Measurements from ENCODE around the gene AOC3.
"Not testable (repeated sequence)": the region's sequence is repeated elsewhere in the genome, so short reads cannot be mapped to it uniquely, and the experiment has no call there.

The AOC3 gene

DNA sequence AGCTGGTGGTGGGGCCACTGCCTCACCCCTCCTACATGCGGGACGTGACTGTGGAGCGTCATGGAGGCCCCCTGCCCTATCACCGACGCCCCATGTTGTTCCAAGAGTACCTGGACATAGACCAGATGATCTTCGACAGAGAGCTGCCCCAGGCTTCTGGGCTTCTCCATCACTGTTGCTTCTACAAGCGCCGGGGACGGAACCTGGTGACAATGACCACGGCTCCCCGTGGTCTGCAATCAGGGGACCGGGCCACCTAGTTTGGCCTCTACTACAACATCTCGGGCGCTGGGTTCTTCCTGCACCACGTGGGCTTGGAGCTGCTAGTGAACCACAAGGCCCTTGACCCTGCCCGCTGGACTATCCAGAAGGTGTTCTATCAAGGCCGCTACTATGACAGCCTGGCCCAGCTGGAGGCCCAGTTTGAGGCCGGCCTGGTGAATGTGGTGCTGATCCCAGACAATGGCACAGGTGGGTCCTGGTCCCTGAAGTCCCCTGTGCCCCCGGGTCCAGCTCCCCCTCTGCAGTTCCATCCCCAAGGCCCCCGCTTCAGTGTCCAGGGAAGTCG is 16.8 kb downstream of the AOC3 start:
- not testable (repeated sequence) for DNase-seq

DNA sequence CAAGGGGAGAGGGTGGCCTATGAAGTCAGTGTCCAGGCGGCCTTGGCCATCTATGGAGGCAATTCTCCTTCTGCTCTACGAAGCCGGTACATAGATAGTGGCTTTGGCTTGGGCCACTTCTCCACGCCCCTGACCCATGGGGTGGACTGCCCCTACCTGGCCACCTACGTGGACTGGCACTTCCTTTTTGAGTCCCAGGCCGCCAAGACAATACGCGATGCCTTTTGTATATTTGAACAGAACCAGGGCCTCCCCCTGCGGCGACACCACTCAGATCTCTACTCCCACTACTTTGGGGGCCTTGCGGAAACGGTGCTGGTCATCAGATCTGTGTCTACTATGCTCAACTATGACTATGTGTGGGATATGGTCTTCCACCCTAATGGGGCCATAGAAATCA is 17.3 kb downstream of the AOC3 start:
- DNase-seq, result no peak

- DNase-seq, result no peak
Observed at GRCh38 chr17:42871647-42872046, 20.6 kb downstream of the AOC3 start.

- no peak for DNase-seq
Observed at GRCh38 chr17:42872251-42872965, 21.4 kb downstream of the AOC3 start.

GRCh38 chr17:42873315-42873714 is 22.3 kb downstream of the AOC3 start:
- no peak for DNase-seq

GRCh38 chr17:42873932-42874695 is 23.1 kb downstream of the AOC3 start:
- DNase-seq, result not testable (repeated sequence)

DNA sequence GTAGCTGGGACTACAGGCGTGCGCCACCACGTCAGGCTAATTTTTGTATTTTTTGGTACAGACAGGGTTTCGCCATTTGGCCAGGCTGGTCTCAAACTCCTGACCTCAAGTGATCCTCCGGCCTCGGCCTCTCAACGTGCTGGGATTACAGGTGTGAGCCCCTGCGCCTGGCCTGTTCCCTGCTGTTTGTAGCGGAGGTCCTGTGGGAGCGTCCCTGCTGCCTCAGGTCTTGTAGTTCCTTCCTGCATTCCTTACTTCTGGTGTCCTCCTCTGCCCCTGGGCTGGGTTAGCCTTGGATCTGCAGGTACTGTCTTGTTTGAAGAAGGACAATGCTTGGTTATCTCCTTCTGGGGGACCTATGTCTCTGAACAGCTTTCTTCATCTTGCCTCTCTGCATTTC is 26.0 kb downstream of the AOC3 start:
- DNase-seq, result no peak

DNA sequence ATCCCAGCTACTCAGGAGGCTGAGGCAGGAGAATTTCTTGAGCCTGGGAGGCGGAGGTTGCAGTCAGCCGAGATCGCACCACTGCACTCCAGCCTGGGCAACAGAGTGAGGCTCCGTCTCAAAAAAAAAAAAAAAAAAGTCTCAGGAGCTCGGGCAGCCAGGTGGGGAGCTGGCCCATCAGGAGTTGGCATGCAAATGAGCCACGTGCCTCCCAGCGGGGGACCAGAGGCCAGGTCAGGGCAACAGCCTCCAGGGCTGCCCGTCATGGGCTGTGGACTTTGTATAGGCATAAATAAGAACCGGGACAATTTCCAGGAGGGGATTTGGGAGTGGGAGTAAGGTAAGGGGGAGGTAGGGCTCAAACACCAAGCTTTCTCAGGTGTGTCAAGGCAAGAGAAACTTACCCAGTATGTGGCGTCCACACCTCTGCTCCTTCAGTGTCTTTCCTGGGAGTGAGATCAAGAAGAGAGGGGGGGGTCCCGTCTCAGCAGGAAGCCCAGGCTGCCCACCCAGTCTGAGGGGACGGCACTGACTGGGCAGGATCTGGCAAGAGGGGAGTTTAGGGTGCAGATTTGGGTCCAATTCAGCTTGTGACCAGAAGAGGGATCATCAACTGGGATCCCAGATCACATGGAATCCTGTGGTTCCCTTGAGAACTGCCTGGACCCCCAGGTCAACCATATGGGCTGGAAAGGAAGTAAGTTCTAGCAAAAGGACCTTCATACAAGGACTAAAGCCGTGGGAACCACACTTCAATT is 27.3 kb downstream of the AOC3 start:
- DNase-seq, result no peak

DNA sequence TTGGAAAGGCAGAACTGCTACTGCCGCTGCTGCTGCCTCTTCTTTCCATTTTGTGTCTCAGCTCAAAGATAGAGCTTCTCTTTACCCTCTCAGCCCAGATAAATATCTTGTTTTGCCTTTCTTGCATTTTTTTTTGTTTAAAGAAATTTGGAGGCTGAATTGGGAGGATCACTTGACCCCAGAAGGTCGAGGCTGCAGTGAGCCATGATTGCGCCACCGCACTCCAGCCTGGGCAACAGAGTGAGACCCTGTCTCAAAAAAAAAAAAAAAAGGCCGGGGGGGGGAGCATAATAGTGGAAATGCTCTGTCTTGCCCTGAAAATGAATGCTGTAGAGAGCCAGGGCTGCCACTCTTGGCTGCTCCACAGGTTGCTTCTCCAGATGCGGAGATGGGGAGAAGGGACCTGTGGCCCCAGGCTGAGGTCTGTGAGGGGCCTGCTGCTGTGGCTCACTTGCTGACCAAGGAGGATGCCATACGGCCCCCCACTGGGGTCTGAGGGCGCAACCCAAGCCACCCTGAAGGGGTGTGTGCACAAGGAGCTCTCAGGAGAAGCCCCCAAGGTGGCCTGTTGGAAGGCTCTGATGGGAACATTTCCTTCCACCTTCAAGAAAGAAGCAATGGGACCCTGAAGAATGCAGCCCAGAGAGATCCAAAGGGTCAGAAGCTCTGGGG is 28.1 kb downstream of the AOC3 start:
- DNase-seq, result no peak

GRCh38 chr17:42879596-42879985 is 28.6 kb downstream of the AOC3 start:
- DNase-seq, result no peak

DNA sequence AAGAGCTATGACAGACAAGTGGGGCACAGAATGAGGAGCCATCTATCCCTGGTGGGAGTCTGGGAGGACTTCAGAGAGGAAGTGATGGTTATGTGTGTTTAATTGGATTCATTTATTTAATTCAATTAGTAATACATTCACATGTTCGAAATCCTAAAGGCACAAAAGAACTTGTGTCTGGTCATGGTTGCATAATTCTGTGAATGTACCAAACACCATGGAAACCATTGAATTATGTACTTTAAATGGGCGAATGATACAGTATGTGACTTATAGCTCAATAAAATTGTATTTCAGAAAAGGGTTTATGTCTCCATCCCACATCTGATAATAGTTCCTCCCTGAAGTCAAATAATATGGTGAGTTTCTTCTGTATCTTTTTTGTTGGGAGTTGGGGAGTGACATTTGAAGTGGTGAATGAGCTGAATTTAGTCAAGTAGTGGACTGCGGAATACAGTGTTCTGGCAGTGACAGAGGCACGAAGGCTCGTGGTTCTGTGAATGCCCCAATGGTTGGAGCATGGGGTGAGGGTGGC is 29.8 kb downstream of the AOC3 start:
- DNase-seq, result no peak

DNA sequence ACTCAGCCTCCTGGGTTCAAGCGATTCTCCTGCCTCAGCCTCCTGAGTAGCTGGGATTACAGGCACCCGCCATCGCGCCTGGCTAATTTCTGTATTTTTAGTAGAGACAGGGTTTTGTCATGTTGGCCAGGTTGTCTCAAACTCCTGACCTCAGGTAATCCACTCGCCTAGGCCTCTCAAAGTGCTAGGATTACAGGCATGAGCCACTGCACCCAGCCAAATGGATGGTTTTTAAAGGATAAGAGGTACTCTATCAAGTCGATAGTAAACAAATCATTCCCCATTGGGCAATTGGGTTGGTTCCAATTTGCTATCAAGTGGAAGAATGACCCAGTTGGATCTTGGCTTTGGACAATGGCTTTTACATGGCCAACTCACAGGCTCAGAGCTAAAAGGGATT is 30.7 kb downstream of the AOC3 start:
- DNase-seq, result not testable (repeated sequence)

DNA sequence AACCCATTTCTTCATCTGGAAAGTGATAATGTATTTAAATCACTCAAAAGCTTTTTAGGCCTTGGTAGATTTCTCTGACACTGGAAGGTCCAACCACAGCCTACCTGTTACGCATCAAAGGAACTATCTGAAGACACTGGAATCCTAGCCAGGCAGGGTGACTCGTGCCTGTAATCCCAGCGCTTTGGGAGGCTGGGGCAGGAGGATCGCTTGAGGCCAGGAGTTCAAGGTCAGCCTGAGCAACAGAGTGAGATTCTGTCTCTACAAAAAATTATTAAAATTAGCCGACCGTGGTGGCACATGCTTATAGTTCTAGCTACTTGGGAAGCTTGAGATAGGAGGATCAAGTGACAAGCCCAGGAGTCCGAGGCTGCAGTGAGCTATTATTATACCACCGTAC is 31.2 kb downstream of the AOC3 start:
- no peak for DNase-seq

- no peak for DNase-seq
Observed at GRCh38 chr17:42883802-42884558, 33.0 kb downstream of the AOC3 start.

- not testable (repeated sequence) for DNase-seq
Observed at GRCh38 chr17:42885806-42886205, 34.8 kb downstream of the AOC3 start.

DNA sequence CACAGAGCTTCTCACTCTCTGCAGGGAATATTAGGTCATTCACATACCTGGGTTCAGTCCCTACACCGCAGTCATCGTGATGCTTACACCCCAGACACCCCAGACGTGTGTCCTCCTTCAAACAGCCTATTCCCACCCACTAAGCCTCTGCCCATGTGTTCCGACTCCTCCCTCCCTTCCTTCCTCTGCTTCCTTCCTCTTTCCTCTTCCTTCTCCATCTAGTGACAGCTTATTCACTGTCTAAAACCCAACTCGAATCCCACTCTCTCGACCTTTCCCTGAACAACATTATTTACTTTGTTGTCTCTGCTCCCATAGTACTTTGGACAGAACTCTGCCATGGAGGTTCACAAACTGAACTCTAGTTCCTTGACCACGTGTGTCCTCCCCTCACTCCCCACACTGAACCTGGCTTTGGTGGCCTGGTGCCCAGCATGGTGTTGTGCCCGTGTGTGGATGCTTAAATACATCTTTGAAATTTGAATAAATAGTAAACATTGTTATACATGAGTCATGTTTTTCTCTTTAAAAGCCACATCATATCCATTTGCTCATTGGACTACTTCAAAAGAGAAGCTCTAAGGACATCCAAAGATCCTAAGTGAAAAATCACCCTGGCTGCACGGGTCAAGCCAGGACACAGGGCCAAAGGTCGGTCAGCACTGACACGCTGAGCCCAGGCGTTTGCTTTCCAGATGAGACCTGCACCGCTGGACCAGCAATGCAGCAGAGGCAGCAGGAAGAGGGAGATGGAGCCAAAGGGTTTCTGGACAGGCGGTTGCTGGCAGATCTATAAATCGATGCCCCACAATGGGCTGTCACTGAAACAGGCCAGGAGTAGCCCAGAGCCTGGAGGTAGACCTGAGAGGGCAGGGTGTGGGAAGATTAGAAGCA is 35.5 kb downstream of the AOC3 start:
- no peak for DNase-seq

DNA sequence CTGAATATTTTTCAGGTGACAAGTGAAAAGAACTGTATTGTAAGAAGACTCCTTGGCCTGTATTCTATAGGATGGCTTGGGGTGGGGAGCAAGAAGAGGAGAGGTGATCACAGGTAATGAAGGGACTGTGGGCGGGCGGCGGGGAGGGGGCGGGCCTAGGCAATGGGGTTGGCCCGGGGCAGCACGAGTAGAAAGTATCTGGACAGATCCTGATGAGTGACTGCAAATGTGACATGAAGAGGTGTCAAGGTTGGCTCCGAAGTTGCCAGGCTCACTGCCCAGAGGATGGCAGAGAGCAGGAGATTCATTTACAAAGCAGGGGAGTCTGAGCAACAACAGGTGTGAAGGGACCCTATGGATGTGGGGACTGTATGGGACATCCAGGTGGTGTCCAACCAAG is 38.8 kb downstream of the AOC3 start:
- no peak for DNase-seq

DNA sequence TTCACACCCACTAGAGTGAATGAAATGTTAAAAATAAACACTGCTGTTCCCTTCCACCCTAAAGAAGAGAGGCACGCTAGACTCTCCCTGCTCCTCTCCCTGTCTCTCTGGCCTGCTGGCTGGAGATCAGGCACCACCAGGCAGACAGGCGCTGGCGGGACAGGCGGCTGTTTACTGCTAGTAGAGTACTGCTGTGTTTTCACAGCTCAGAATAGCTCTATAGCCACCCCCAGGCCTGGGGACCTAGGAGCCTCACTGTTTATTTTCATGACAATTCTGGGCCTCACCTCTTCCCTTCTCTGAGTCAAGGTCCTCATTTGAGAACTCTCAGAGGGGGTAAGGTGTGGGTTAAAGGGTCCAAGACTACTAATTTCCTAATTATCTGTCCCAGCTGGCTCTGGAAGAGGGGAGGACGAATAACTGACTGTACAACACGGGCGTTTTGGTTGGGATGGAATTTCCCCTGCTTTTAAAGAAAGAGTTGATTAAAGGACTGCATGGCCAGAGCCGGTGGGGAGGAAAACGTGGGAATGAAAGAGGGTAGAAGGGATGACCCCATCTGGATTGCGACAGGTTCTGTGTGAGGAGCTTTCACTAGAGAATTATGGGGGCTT is 40.6 kb downstream of the AOC3 start:
- no peak for DNase-seq

DNA sequence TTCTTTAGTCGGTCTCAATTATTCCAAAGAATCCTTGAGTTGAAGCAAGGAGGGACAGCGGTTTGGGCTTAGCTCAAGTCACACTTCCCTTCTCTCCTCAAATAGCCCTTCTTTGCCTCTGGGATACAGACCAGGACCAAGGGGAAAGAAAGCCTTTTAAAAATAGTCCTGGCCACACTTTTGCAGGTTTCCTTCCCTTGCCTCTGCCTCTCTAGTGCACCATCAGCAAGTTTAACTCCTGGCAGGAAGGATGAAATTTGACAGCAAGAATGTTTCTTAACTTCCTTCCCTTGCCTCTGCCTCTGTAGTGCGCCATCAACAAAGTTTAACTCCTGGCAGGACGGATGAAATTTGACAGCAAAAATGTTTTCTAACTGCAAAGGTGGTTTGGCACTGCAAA is 42.4 kb downstream of the AOC3 start:
- no peak for DNase-seq

Measured in stimulated activated naive CD4-positive, alpha-beta T cell treated with Interleukin-2 at 50 U/mL for 16 hours (primary cell).